HepG2 (cell line): ENCODE data around the gene STARD10. TPM values are rescaled to one million over a fixed set of nuclear protein-coding genes. Genes with fewer than 3 reads are reported as not detected.
A peak's percentile ranks its signal among the peaks of the same experiment; 100 is the strongest.

Source experiments
- ATF1 ChIP-seq: IDR thresholded peaks from 2 replicates; pipeline ENCODE4 v1.6.1; 2016; ENCODE audit warnings: mild to moderate bottlenecking, control low read depth
- FOXA1 ChIP-seq, 2 experiments: fragments of 450-650 bp in 1 of 2; sonication (generic) in 1 of 2; formaldehyde crosslinking in 1 of 2; IDR thresholded peaks; 2 replicates each; pipeline versions ENCODE4 v1.4.0 to v1.6.1; 2016 to 2020; ENCODE audit warnings: missing genetic modification reagents in 1 of 2
- HIC2 ChIP-seq: sonication (generic); formaldehyde crosslinking; IDR thresholded peaks from 2 replicates; pipeline ENCODE4 v1.9.0; 2022; ENCODE audit warnings: low read depth, missing genetic modification reagents
- LCORL ChIP-seq, 2 experiments: fragments of 450-650 bp in 1 of 2; sonication (generic) in 1 of 2; formaldehyde crosslinking in 1 of 2; IDR thresholded peaks; 2 replicates each; pipeline versions ENCODE4 v1.5.0 to v1.6.1; 2017 to 2020; ENCODE audit warnings: antibody characterized with exemption in 1 of 2, missing genetic modification reagents in 1 of 2
- MED13 ChIP-seq: sonication (generic); formaldehyde crosslinking; IDR thresholded peaks from 2 replicates; pipeline ENCODE4 v1.5.0; 2020; ENCODE audit warnings: missing genetic modification reagents
- NCOA5 ChIP-seq: sonication (generic); formaldehyde crosslinking; IDR thresholded peaks from 2 replicates; pipeline ENCODE4 v1.4.0; 2020; ENCODE audit warnings: missing genetic modification reagents
- ONECUT2 ChIP-seq: sonication (generic); formaldehyde crosslinking; IDR thresholded peaks from 2 replicates; pipeline ENCODE4 v1.4.0; 2020; ENCODE audit warnings: missing genetic modification reagents
- ZNF234 ChIP-seq: sonication (generic); formaldehyde crosslinking; conservative IDR thresholded peaks from 2 replicates; pipeline ENCODE4 v1.5.1; 2020; ENCODE audit warnings: mild to moderate bottlenecking, missing genetic modification reagents
- ZNF660 ChIP-seq: sonication (generic); formaldehyde crosslinking; IDR thresholded peaks from 2 replicates; pipeline ENCODE4 v1.5.1; 2020; ENCODE audit warnings: mild to moderate bottlenecking, low read depth, missing genetic modification reagents, borderline replicate concordance
- ZNF790 ChIP-seq: sonication (generic); formaldehyde crosslinking; IDR thresholded peaks from 2 replicates; pipeline ENCODE4 v1.8.0; 2022; ENCODE audit warnings: missing genetic modification reagents, mild to moderate bottlenecking, borderline replicate concordance
- polyA plus RNA-seq, 8 experiments: library from polyadenylated mRNA; depleted of rRNA in 3 of 8; stranded (reverse) in 7 of 8; unstranded in 1 of 8; fragments of >200 nt; fragmentation: Illumina TruSeq in 4 of 8; extraction: Trizol in 4 of 8; gene quantifications; 2 replicates each; pipeline versions ENCODE4 v1.2.1 to v1.2.3, GENCODE V29; 2011 to 2016; ENCODE audit warnings: low read depth in 4 of 8, missing spikeins in 1 of 8, mixed read lengths in 1 of 8; ENCODE audit not compliant: insufficient read depth in 1 of 8
- total RNA-seq, 5 experiments: library from RNA; depleted of rRNA; stranded (reverse); fragments of >200 nt; fragmentation: Illumina TruSeq; extraction: Trizol; gene quantifications; 2 replicates each; pipeline ENCODE4 v1.2.3, GENCODE V29; 2016; ENCODE audit warnings: low read depth in 1 of 5
- TF ChIP-seq, protein P1 (sequence below): sonication (generic); formaldehyde crosslinking; IDR thresholded peaks from 2 replicates; pipeline ENCODE4 v1.5.0; 2020; ENCODE audit warnings: mild to moderate bottlenecking, missing genetic modification reagents, moderate library complexity
- TF ChIP-seq, protein P2 (sequence below), 2 experiments: sonication (generic) in 1 of 2; formaldehyde crosslinking in 1 of 2; IDR thresholded peaks; 2 replicates each; pipeline versions ENCODE4 v1.4.0 to v1.6.1; 2016 to 2020; ENCODE audit warnings: borderline replicate concordance in 1 of 2, low read depth in 1 of 2, mild to moderate bottlenecking in 1 of 2, missing genetic modification reagents in 1 of 2
- TF ChIP-seq, protein P3 (sequence below): fragments of 450-650 bp; IDR thresholded peaks from 2 replicates; pipeline ENCODE4 v1.6.1; 2016
- TF ChIP-seq, protein P4 (sequence below): sonication (generic); formaldehyde crosslinking; IDR thresholded peaks from 2 replicates; pipeline ENCODE4 v1.4.0; 2020; ENCODE audit warnings: missing genetic modification reagents

STARD10 gene
- total and polyA plus RNA-seq, 2 of the 13 experiments (the other 11 are each of a cell fraction or from before 2014, with no cell fraction given) = 260 to 341 TPM

- TF ChIP-seq, protein P1, sequence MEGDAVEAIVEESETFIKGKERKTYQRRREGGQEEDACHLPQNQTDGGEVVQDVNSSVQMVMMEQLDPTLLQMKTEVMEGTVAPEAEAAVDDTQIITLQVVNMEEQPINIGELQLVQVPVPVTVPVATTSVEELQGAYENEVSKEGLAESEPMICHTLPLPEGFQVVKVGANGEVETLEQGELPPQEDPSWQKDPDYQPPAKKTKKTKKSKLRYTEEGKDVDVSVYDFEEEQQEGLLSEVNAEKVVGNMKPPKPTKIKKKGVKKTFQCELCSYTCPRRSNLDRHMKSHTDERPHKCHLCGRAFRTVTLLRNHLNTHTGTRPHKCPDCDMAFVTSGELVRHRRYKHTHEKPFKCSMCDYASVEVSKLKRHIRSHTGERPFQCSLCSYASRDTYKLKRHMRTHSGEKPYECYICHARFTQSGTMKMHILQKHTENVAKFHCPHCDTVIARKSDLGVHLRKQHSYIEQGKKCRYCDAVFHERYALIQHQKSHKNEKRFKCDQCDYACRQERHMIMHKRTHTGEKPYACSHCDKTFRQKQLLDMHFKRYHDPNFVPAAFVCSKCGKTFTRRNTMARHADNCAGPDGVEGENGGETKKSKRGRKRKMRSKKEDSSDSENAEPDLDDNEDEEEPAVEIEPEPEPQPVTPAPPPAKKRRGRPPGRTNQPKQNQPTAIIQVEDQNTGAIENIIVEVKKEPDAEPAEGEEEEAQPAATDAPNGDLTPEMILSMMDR (CRISPR knock-in tag) = no peak
- no peak for TF ChIP-seq ZNF660 (CRISPR knock-in tag)
- TF ChIP-seq, protein P2, sequence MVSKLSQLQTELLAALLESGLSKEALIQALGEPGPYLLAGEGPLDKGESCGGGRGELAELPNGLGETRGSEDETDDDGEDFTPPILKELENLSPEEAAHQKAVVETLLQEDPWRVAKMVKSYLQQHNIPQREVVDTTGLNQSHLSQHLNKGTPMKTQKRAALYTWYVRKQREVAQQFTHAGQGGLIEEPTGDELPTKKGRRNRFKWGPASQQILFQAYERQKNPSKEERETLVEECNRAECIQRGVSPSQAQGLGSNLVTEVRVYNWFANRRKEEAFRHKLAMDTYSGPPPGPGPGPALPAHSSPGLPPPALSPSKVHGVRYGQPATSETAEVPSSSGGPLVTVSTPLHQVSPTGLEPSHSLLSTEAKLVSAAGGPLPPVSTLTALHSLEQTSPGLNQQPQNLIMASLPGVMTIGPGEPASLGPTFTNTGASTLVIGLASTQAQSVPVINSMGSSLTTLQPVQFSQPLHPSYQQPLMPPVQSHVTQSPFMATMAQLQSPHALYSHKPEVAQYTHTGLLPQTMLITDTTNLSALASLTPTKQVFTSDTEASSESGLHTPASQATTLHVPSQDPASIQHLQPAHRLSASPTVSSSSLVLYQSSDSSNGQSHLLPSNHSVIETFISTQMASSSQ (IDR thresholded peaks at IDR 0.05; ENCODE audit: low read depth) = peak; percentile 90
- TF ChIP-seq, protein P2 (CRISPR knock-in tag; IDR thresholded peaks at IDR 0.05; ENCODE audit: borderline replicate concordance) = peak; percentile 96
- TF ChIP-seq HIC2 (CRISPR knock-in tag) = peak; percentile 24; the same call in 1 of the 2 replicates
- TF ChIP-seq ZNF234 = no peak
- no peak for TF ChIP-seq NCOA5 (CRISPR knock-in tag)
- 0 out of 2 replicates have a peak, but pooled peaks have one; percentile 34 for TF ChIP-seq MED13 (CRISPR knock-in tag)
- no peak for TF ChIP-seq FOXA1 (IDR thresholded peaks at IDR 0.05)
- TF ChIP-seq FOXA1 (CRISPR knock-in tag; IDR thresholded peaks at IDR 0.05) = peak; percentile 96
- TF ChIP-seq, protein P3, sequence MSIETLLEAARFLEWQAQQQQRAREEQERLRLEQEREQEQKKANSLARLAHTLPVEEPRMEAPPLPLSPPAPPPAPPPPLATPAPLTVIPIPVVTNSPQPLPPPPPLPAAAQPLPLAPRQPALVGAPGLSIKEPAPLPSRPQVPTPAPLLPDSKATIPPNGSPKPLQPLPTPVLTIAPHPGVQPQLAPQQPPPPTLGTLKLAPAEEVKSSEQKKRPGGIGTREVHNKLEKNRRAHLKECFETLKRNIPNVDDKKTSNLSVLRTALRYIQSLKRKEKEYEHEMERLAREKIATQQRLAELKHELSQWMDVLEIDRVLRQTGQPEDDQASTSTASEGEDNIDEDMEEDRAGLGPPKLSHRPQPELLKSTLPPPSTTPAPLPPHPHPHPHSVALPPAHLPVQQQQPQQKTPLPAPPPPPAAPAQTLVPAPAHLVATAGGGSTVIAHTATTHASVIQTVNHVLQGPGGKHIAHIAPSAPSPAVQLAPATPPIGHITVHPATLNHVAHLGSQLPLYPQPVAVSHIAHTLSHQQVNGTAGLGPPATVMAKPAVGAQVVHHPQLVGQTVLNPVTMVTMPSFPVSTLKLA = no peak
- no peak for TF ChIP-seq ONECUT2 (CRISPR knock-in tag)
- TF ChIP-seq, protein P4, sequence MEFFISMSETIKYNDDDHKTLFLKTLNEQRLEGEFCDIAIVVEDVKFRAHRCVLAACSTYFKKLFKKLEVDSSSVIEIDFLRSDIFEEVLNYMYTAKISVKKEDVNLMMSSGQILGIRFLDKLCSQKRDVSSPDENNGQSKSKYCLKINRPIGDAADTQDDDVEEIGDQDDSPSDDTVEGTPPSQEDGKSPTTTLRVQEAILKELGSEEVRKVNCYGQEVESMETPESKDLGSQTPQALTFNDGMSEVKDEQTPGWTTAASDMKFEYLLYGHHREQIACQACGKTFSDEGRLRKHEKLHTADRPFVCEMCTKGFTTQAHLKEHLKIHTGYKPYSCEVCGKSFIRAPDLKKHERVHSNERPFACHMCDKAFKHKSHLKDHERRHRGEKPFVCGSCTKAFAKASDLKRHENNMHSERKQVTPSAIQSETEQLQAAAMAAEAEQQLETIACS (CRISPR knock-in tag) = no peak
- TF ChIP-seq ZNF790 (CRISPR knock-in tag) = no peak
- no peak for TF ChIP-seq LCORL (IDR thresholded peaks at IDR 0.05)
- 0 out of 2 replicates have a peak, but pooled peaks have one; percentile 15 for TF ChIP-seq LCORL (CRISPR knock-in tag; IDR thresholded peaks at IDR 0.05)
- TF ChIP-seq ATF1 (CRISPR knock-in tag) = no peak
Observed at GRCh38 chr11:72778535-72779494, 15.0 kb downstream of the STARD10 start (continued).
